GM19397 (cell line): ENCODE data around the gene PHRF1.
A peak's percentile ranks its signal among the peaks of the same experiment; 100 is the strongest.

Experiments used
- ATAC-seq: cut with Tn5 transposase; IDR thresholded peaks from one replicate; pipeline ENCODE4 v1.9.1; 2021; ENCODE audit warnings: mild to moderate bottlenecking, moderate library complexity; ENCODE audit not compliant: unreplicated experiment

PHRF1 gene

DNA sequence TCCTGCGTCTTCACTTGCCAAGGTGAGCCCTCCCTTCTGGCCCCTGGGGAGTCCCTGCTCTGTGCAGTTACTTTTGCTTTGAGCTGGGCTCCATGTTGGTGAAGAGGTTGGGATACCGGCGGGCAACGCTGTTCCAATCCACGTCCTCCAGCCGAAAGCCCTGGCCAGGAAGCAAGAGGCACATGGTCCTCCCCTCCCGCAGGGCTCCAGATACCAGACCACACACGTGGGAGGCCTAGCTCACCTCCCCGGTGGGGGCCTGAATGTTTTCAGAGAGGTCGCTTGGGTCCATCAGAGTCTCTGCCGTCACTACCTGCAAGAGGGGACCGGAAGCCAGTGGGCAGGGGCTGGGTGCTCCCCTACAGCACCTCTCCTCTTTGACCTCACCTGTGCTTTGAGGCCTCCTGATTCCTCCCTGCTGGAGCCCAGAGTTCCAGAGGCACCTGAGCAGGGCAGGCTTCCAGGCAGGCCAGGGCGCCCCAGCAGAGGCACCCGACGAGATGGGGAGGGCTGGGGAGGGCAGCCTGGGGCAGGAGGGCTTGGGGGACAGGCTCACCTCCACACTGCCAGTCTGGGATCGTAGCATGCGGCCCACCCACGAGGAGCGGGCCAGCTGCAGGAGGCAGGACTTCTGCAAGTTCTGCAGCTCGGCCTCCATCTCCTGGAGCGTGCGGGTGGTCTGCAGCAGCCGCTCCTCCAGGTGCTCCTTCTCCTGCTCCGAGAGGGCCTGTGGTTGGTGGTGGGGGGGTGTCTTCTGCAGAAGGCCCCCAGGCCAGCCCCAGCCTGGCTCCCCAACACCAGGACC, 18.7 kb upstream of the PHRF1 start:
- no peak for ATAC-seq

GRCh38 chr11:558503-558902, 17.8 kb upstream of the PHRF1 start:
- no peak for ATAC-seq

GRCh38 chr11:559020-559620, 17.1 kb upstream of the PHRF1 start:
- ATAC-seq = no peak

DNA sequence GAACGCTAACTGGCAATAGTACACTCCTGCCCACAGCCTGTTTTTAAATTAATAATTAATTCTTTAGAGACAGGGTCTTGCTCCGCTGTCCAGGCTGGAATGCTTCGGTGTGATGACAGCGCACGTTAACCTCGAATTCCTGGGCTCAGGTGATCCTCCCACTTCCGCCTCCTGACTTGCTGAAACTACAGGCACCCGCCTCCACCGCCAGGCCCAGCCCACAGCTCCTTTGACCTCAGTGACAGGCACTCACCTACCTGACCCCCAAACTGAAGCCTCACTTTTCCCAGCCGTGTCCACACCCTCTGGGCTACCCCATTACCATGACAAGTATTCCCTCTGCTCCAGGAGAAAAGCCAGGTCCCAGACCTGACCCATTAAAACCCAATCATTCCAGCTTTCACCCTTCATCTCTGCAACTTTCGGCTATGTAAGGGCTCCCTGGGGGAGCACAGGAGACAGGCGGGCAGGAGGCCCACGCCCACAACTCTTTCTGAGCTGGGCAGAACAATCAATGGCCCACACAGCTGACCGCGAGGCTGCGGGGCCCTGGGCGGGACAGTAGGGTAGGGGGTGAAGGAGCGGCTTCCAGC, 16.5 kb upstream of the PHRF1 start:
- ATAC-seq = no peak

GRCh38 chr11:560305-561147, 15.7 kb upstream of the PHRF1 start, which contains the start of the genes LMNTD2 and RASSF7:
Gene LMNTD2, minus strand, starts transcription at chr11:560738. Its CDS starts 22 bp downstream, at chr11:560716.
Gene RASSF7, plus strand, starts transcription at chr11:560970. Its CDS starts 799 bp downstream, at chr11:561769.
- peak; percentile 75 for ATAC-seq

DNA sequence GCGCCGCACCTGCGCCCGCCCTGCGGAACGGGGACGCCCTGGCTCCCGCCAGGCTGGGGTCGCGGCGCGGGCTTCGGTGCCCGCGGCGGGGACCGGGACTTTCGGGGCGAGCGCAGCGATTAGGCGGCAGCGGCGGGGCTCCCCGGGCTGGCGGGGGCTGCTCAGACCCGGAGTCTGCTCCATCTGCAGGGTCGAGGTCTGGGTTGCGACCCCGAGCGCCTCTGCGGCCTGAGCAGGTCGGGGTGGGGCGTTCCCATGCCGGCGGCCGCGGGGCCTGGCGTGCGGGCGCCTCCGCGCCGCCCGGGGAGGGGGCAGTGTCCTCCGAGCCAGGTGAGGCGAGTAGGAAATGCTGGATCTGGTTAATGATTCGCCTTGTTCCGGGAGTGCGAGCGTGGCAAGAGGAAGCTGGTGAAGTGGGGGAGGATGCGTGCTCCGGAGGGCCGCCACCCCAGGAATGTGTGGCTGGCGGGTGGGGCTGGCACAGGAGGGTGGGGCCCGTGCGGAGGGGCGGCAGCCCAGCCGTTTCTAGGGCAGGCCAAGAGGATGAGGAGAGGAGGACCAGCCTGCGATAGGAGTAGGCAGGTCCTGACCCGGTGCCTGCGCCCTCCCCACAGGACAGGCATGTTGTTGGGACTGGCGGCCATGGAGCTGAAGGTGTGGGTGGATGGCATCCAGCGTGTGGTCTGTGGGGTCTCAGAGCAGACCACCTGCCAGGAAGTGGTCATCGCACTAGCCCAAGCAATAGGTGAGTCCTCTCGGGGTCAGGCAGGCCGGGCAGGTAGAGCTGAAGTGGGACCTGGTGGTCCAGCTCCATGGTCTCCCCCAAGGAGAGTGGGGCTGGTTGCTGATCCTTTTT, 14.9 kb upstream of the PHRF1 start:
- ATAC-seq = peak; percentile 15

DNA sequence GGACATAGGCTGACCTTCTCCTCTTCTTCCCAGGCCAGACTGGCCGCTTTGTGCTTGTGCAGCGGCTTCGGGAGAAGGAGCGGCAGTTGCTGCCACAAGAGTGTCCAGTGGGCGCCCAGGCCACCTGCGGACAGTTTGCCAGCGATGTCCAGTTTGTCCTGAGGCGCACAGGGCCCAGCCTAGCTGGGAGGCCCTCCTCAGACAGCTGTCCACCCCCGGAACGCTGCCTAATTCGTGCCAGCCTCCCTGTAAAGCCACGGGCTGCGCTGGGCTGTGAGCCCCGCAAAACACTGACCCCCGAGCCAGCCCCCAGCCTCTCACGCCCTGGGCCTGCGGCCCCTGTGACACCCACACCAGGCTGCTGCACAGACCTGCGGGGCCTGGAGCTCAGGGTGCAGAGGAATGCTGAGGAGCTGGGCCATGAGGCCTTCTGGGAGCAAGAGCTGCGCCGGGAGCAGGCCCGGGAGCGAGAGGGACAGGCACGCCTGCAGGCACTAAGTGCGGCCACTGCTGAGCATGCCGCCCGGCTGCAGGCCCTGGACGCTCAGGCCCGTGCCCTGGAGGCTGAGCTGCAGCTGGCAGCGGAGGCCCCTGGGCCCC, 14.1 kb upstream of the PHRF1 start:
- no peak for ATAC-seq

GRCh38 chr11:563066-563811, 13.0 kb upstream of the PHRF1 start:
- no peak for ATAC-seq

DNA sequence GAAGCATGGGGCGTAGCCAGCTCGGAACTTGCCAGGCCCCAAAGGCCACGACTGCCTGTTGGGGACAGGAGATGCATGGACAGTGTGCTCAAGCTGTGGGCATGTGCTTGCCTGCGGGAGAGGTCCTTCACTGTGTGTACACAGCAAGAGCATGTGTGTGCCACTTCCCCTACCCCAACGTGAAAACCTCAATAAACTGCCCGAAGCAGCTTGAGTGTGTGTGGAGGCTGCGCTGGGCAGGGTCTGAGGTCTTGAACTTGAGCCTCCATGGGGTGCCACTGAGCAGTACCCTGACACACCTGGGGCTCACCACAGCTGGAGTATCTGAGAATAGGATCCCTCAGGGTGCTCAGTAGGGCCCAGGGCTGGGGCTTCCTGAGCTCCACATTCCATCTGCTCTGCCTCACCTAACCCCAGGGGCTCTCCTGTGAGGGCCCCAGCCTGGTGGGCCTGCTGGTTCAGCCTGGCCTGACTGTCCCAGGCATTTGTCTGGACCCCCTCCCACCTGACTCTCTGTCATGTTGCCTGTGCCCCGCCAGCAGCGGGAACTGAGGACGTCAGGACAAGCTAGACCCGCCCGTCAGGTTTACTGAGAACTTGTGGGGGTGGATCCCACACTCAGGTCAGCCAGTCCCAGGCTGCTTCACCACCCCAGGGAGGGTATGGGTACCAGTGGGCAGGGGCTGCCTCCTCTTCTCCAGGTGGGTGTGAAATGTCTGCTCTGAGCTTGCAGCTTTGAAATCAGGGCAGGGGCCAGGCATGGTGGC, 12.3 kb upstream of the PHRF1 start:
- no peak for ATAC-seq

DNA sequence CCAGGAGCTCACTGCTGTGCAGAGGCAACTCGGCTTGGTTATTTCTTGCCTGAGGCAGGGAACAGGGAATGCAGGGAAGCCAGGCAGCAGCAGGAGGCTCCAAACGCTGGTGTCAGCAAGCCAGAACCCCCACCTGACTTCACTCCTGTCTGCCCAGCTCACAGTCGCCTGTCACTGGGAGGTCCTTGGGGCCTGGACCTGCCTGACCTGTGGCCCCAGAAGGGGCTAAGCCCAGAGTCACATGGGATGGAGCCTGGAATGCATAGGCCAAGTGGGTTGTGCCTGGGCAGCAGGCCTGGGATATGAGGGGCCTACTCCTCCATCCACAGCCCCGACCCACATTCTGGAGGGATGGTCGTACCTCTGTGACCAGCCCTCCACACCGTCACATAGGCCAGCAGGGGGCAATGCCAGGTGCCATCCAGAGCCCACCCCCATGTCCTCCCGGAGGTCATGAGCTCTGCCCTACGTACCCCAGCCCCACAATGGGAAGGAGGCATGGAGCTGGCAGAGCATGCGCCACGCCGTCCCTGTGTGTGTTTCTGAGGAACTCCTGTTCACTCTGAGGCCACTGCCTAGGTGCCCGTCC, 10.3 kb upstream of the PHRF1 start:
- ATAC-seq = no peak

DNA sequence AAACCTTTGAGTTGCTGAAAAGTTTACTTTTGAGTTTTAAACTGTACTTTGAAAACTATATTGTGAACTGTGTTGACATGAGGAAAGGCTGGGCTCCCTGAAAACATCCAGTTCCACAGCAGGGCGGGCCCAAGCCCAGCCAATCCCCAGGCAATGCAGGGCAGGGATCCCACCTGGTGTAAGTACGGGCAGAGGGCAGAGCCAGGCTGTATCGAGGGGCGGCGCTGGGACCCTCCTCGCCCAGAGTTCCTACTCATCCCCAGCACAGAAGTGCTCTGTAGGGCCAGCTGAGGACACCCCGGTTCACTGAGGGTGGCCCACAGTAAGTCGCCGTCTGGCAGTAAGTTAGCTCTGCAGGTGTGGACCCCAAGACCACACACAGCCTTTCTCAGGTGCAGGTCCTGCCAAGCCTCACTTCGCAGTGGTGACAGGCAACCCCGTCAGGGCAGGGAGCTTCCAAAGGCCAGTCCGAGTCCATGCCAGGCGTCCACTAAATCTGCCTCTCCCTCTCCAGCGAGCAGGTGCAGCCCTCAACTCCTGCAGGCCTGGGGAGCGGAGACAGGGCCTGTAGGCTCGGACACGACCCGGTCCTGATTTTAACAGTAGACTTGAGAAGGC, 9.2 kb upstream of the PHRF1 start:
- ATAC-seq = no peak

GRCh38 chr11:567629-568292, 8.5 kb upstream of the PHRF1 start:
- ATAC-seq = peak; percentile 10

- ATAC-seq = peak; percentile 86
These were observed 7.7 kb upstream of the PHRF1 start for GRCh38 chr11:568306-569157.

DNA sequence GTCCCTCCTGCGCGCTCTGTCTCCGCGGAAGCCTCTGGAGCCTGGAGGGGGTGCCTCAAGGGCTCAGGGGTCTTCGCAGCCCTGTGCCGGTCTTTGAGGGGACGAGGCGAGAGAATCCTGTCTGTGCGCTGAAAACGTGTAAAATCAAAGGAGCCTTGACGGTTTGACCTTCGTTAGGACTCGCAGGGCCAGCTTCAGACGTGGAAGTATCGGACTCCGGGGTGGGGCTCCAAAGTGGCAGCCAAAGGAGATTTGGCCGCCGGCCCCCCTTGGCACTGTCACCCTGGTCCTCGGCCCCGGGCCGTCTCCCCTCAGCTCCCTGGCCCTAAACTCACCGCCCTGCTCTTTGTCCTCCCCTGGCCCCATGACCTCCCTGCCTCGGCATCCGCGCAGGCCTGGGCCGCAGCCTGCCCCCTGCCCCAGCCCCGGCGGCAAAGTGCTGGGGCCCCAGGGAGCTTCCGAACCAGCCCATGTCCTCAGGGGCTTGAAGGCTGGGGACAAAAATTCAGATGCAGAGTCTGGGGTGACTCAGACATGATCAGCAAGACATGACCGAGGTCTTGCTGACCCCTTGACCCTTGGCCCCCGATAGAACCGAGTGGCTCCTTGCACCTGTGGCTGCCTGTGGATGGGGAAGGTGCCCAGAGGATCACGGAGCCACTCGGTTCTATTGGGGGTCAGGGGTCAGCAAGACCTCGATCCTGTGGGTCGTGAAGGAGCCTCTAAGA, 6.9 kb upstream of the PHRF1 start:
- ATAC-seq = no peak

- no peak for ATAC-seq
These were observed 4.5 kb upstream of the PHRF1 start for GRCh38 chr11:571802-572185.
